GM19351 (cell line): ENCODE measurements around the gene GABRB1.

Experiments
- ATAC-seq: cut with Tn5 transposase; IDR thresholded peaks from one replicate; pipeline ENCODE4 v1.9.1; 2021; ENCODE audit warnings: mild to moderate bottlenecking, moderate library complexity; ENCODE audit not compliant: unreplicated experiment

Gene GABRB1

GRCh38 chr4:47031011-47031678 is at the start of gene GABRB1:
Gene GABRB1 (plus strand): TSS chr4:47031567.
- no peak for ATAC-seq

- ATAC-seq, result no peak
Measured at GRCh38 chr4:46984781-46985180, 46.6 kb upstream of the GABRB1 start.

- ATAC-seq, result no peak
Measured at GRCh38 chr4:46986922-46987638, 44.3 kb upstream of the GABRB1 start.

- ATAC-seq, result no peak
Measured at GRCh38 chr4:46992338-46992737, 39.0 kb upstream of the GABRB1 start.

- peak; percentile 58 for ATAC-seq
Measured at GRCh38 chr4:46993075-46994006, 38.0 kb upstream of the GABRB1 start, which contains the start of gene GABRA4. Gene GABRA4 (minus strand): TSS chr4:46993581. CDS start chr4:46993424, 157 bp downstream.

GRCh38 chr4:46994007-46994405 is 37.4 kb upstream of the GABRB1 start:
- ATAC-seq, result peak; percentile 29

- ATAC-seq, result no peak
Measured at GRCh38 chr4:46999566-46999965, 31.8 kb upstream of the GABRB1 start.

GRCh38 chr4:47000406-47000805 is 31.0 kb upstream of the GABRB1 start:
- ATAC-seq, result no peak

- peak; percentile 77 for ATAC-seq
Measured at GRCh38 chr4:47002580-47002979, 28.8 kb upstream of the GABRB1 start.

- ATAC-seq, result no peak
Measured at GRCh38 chr4:47010347-47010911, 20.9 kb upstream of the GABRB1 start.

- peak; percentile 92 for ATAC-seq
Measured at GRCh38 chr4:47010912-47011446, 20.4 kb upstream of the GABRB1 start.

- ATAC-seq, result no peak
Measured at GRCh38 chr4:47012676-47013075, 18.7 kb upstream of the GABRB1 start.

- no peak for ATAC-seq
Measured at GRCh38 chr4:47013373-47013772, 18.0 kb upstream of the GABRB1 start.

- ATAC-seq, result no peak
Measured at GRCh38 chr4:47017081-47017480, 14.3 kb upstream of the GABRB1 start.

GRCh38 chr4:47017494-47017893 is 13.9 kb upstream of the GABRB1 start:
- ATAC-seq, result no peak

GRCh38 chr4:47031751-47032404 is 511 bp downstream of the GABRB1 start:
- peak; percentile 50 for ATAC-seq

- ATAC-seq, result peak; percentile 90
Measured at GRCh38 chr4:47032405-47033106, 1.2 kb downstream of the GABRB1 start.

GRCh38 chr4:47038263-47038662 is 6.9 kb downstream of the GABRB1 start:
- no peak for ATAC-seq

GRCh38 chr4:47040828-47041227 is 9.5 kb downstream of the GABRB1 start:
- ATAC-seq, result no peak

- no peak for ATAC-seq
Measured at GRCh38 chr4:47043821-47044220, 12.5 kb downstream of the GABRB1 start.
